K562 (cell line): ENCODE results near the gene KCND1. TPM values are rescaled to one million over a fixed set of nuclear protein-coding genes. Genes with fewer than 3 reads are reported as not detected.

Experiments
- ATAC-seq: fragments of 200-7000 bp; cut with Tn5 transposase; 3 replicates; pipeline ENCODE4 v1.9.1; 2020; ENCODE audit warnings: moderate library complexity
- BruUV-seq: library from RNA; stranded (reverse); fragments of 400-500 nt; replicated peaks from 2 replicates; lab custom pipeline; 2021; lab: Mats Ljungman, UMichigan
- CTCF ChIA-PET: fragments of 300-600 bp; formaldehyde crosslinking; extraction: SDS; loops from one replicate; lab custom pipeline; 2021; ENCODE audit warnings: low intra/inter-chr PET ratio; lab: Yijun Ruan, JAX
- POLR2A ChIA-PET: fragments of 300-600, 350-650 bp; sonication (Branson Sonifier 250); formaldehyde crosslinking; extraction: SDS; loops from one replicate; lab custom pipeline; 2021; ENCODE audit warnings: antibody characterized with exemption, inconsistent platforms; lab: Yijun Ruan, JAX
- DNase-seq, 4 experiments: peaks; one replicate each; pipeline versions ENCODE4 v3.0.0 to v3.0.0-alpha.2; 2011 to 2018; ENCODE audit warnings: low spot score in 3 of 4, mixed read lengths in 3 of 4; ENCODE audit errors: extremely low read depth in 1 of 4
- FAIRE-seq: peaks from 2 replicates; lab custom pipeline; 2011; peaks lifted over from hg19 to GRCh38; lab: Jason Lieb, UNC
- H2AFZ ChIP-seq: 2 replicates; pipeline ENCODE4 v1.6.0; 2011; ENCODE audit warnings: low read depth, low read length, control low read depth, inconsistent platforms
- H3K27ac ChIP-seq: fragments of 200-600 bp; 3 replicates; pipeline ENCODE4 v1.8.0; 2011; ENCODE audit warnings: low read depth, mild to moderate bottlenecking, control low read depth, inconsistent platforms, low read length, moderate library complexity, mixed read lengths; ENCODE audit errors: extremely low read depth
- H3K27me3 ChIP-seq, 2 experiments: fragments of 300-600 bp in 1 of 2; 2 replicates in 1 of 2; 3 replicates in 1 of 2; pipeline versions ENCODE4 v1.6.0 to v1.8.0; 2011; ENCODE audit warnings: inconsistent platforms in 2 of 2, low read length in 2 of 2, mild to moderate bottlenecking in 1 of 2, mixed read lengths in 1 of 2, moderate library complexity in 1 of 2; ENCODE audit not compliant: control insufficient read depth in 2 of 2, insufficient read depth in 2 of 2
- H3K36me3 ChIP-seq: fragments of 300-600 bp; 3 replicates; pipeline ENCODE4 v1.8.0; 2011; ENCODE audit warnings: mild to moderate bottlenecking, low read length, inconsistent platforms; ENCODE audit not compliant: control insufficient read depth, insufficient read depth
- H3K4me1 ChIP-seq, 2 experiments: fragments of 200-600 bp in 1 of 2; replicated peaks in 1 of 2; 2 replicates in 1 of 2; 3 replicates in 1 of 2; pipeline versions ENCODE4 v1.5.1 to v1.8.0; 2011; ENCODE audit warnings: inconsistent platforms in 2 of 2, low read length in 2 of 2, mild to moderate bottlenecking in 1 of 2, mixed read lengths in 1 of 2, moderate library complexity in 1 of 2; ENCODE audit not compliant: control insufficient read depth in 2 of 2, insufficient read depth in 2 of 2
- H3K4me2 ChIP-seq: 2 replicates; pipeline ENCODE4 v1.6.1; 2011; ENCODE audit warnings: low read length, control low read depth, inconsistent platforms, mixed read lengths; ENCODE audit not compliant: insufficient read depth
- H3K4me3 ChIP-seq: fragments of 200-600 bp; sonication (generic), shearing (Covaris generic); 2 replicates; pipeline ENCODE4 v1.5.1; 2016; ENCODE audit warnings: control low read depth, inconsistent platforms
- H3K79me2 ChIP-seq: fragments of 200-600 bp; 3 replicates; pipeline ENCODE4 v1.8.0; 2011; ENCODE audit warnings: low read length, inconsistent platforms; ENCODE audit not compliant: control insufficient read depth, insufficient read depth
- H3K9ac ChIP-seq, 2 experiments: 2 replicates each; pipeline versions ENCODE4 v1.6.0 to v1.6.1; 2011; ENCODE audit warnings: low read depth in 2 of 2, low read length in 2 of 2, control low read depth in 1 of 2, inconsistent platforms in 1 of 2, mild to moderate bottlenecking in 1 of 2, mixed read lengths in 1 of 2; ENCODE audit not compliant: insufficient read depth in 1 of 2
- H3K9me1 ChIP-seq: one replicate; pipeline ENCODE4 v1.6.0; 2011; ENCODE audit warnings: inconsistent platforms, mild to moderate bottlenecking, low read length, moderate library complexity; ENCODE audit not compliant: control insufficient read depth, insufficient read depth
- H3K9me3 ChIP-seq: replicated peaks from 2 replicates; pipeline ENCODE4 v1.5.1; 2011; ENCODE audit warnings: low read depth, low read length, inconsistent platforms; ENCODE audit not compliant: control insufficient read depth, insufficient read depth
- H4K20me1 ChIP-seq: replicated peaks from 2 replicates; pipeline ENCODE4 v1.6.1; 2011; ENCODE audit warnings: low read length, inconsistent platforms, mixed read lengths; ENCODE audit not compliant: control insufficient read depth, insufficient read depth
- CCNT2 ChIP-seq: IDR thresholded peaks from 2 replicates; pipeline ENCODE4 v1.6.1; 2011; ENCODE audit warnings: borderline replicate concordance, low read depth, mild to moderate bottlenecking, moderate library complexity, mixed read lengths, low read length; ENCODE audit not compliant: insufficient read length; ENCODE audit errors: extremely low read depth
- CREM ChIP-seq: IDR thresholded peaks from 2 replicates; pipeline ENCODE4 v1.6.1; 2014; ENCODE audit warnings: antibody characterized with exemption, low read depth
- DIDO1 ChIP-seq: fragments of 450-650 bp; IDR thresholded peaks from 2 replicates; pipeline ENCODE4 v1.6.1; 2016; ENCODE audit warnings: low read depth, missing biosample characterization, missing genetic modification characterization
- E2F3 ChIP-seq: fragments of 250-450 bp; sonication (Bioruptor Pico); IDR thresholded peaks from 2 replicates; pipeline ENCODE4 v1.4.0; 2020; ENCODE audit warnings: mild to moderate bottlenecking
- FOXK1 ChIP-seq: sonication (generic); formaldehyde crosslinking; IDR thresholded peaks from 2 replicates; pipeline ENCODE4 v1.8.0; 2022; ENCODE audit warnings: missing genetic modification reagents, mild to moderate bottlenecking, borderline replicate concordance
- GTF2F1 ChIP-seq: IDR thresholded peaks from 2 replicates; pipeline ENCODE4 v1.6.1; 2011; ENCODE audit warnings: low read depth, low read length, improper control_type of control experiment
- JUN ChIP-seq, 2 experiments: sonication (generic) in 1 of 2; formaldehyde crosslinking in 1 of 2; IDR thresholded peaks; 2 replicates each; pipeline versions ENCODE4 v1.6.1 to v1.8.0; 2012 to 2022; ENCODE audit warnings: borderline replicate concordance in 2 of 2, mild to moderate bottlenecking in 2 of 2, improper control_type of control experiment in 1 of 2, low read depth in 1 of 2, low read length in 1 of 2, missing genetic modification reagents in 1 of 2
- MAZ ChIP-seq, 2 experiments: fragments of 450-650 bp in 1 of 2; sonication (generic) in 1 of 2; formaldehyde crosslinking; IDR thresholded peaks in 1 of 2; conservative IDR thresholded peaks in 1 of 2; 2 replicates each; pipeline versions ENCODE4 v1.4.0 to v1.5.0; 2020; ENCODE audit warnings: mild to moderate bottlenecking in 1 of 2, missing genetic modification reagents in 1 of 2
- PKNOX1 ChIP-seq: fragments of 450-650 bp; IDR thresholded peaks from 2 replicates; pipeline ENCODE4 v1.6.1; 2016
- ZBTB2 ChIP-seq: fragments of 450-650 bp; IDR thresholded peaks from 2 replicates; pipeline ENCODE4 v1.6.1; 2016; ENCODE audit warnings: antibody characterized with exemption
- ZBTB9 ChIP-seq: fragments of 450-650 bp; formaldehyde crosslinking; IDR thresholded peaks from 2 replicates; pipeline ENCODE4 v1.4.0; 2020; ENCODE audit warnings: mild to moderate bottlenecking, moderate library complexity
- ZFP1 ChIP-seq: fragments of 450-650 bp; formaldehyde crosslinking; IDR thresholded peaks from 2 replicates; pipeline ENCODE4 v1.4.0; 2020; ENCODE audit warnings: mild to moderate bottlenecking, mixed read lengths
- ZFPM2 ChIP-seq: fragments of 250-450 bp; sonication (Bioruptor Pico); IDR thresholded peaks from 2 replicates; pipeline ENCODE4 v1.5.1; 2022; ENCODE audit warnings: mild to moderate bottlenecking
- ZNF23 ChIP-seq: fragments of 250-450 bp; sonication (Bioruptor Pico); IDR thresholded peaks from 2 replicates; pipeline ENCODE4 v1.4.0; 2020; ENCODE audit warnings: mild to moderate bottlenecking
- ZNF311 ChIP-seq: fragments of 250-450 bp; sonication (Bioruptor Pico); IDR thresholded peaks from 2 replicates; pipeline ENCODE4 v1.4.0; 2020; ENCODE audit warnings: mild to moderate bottlenecking, moderate library complexity
- WGBS: fragments of 100-300 bp; shearing (Covaris generic); methylation state at CpG from one replicate; pipeline ENCODE4 v1.1.6; 2016; ENCODE audit warnings: low coverage, mixed read lengths; ENCODE audit not compliant: insufficient coverage; ENCODE audit errors: missing lambda C conversion rate; 5-methylcytosine and 5-hydroxymethylcytosine counted together
- in situ Hi-C: fragments of 300-500 bp; cut with MboI; formaldehyde crosslinking; loops from 4 replicates; pipeline ENCODE4 v1.15.0; 2018; ENCODE audit warnings: inconsistent platforms, mixed read lengths
- intact Hi-C: fragments of 100-400 bp; cut with micrococcal nuclease; formaldehyde crosslinking; loops from 2 replicates; pipeline ENCODE4 v1.14.2; 2022
- polyA plus RNA-seq, 8 experiments: library from polyadenylated mRNA; depleted of rRNA in 4 of 8; stranded (reverse) in 5 of 8; unstranded in 3 of 8; fragments of >200 nt; fragmentation: Nextera tagmentation in 2 of 8; fragmentation: Illumina TruSeq in 1 of 8; extraction: Ambion mirVana in 2 of 8; extraction: Trizol in 1 of 8; gene quantifications; 2 replicates each; pipeline versions ENCODE4 v1.2.1 to v1.2.3, GENCODE V29; 2011 to 2014; ENCODE audit warnings: inconsistent platforms in 1 of 8, missing spikeins in 1 of 8
- total RNA-seq, 7 experiments: library from RNA; depleted of rRNA in 6 of 7; stranded (reverse); fragments of >200 nt in 6 of 7; fragmentation: Illumina TruSeq in 2 of 7; extraction: Trizol in 2 of 7; gene quantifications; 2 replicates each; pipeline versions ENCODE4 v1.2.1 to v1.2.3, GENCODE V29; 2011 to 2021; ENCODE audit warnings: low replicate concordance in 1 of 7
- TF ChIP-seq, protein P1 (sequence below): fragments of 250-450 bp; sonication (Bioruptor Pico); IDR thresholded peaks from 2 replicates; pipeline ENCODE4 v1.8.0; 2021; ENCODE audit warnings: mild to moderate bottlenecking, moderate library complexity

The KCND1 gene
- total and polyA plus RNA-seq, 9 of the 15 experiments (the other 6 are each of a cell fraction or from before 2014, with no cell fraction given) = 0.06 to 0.83 (median 0.39) TPM; not detected in 1

GRCh38 chrX:48961585-48962091 is 10.0 kb downstream of the KCND1 start:
- ChIA-PET CTCF (no interaction called here), POLR2A (interaction anchor here (0.5 to 1.4 kb wide), 9 partner anchors 9 to 430 kb away, joined by 3 to 7 read pairs (median 3); partner anchors contain the start of genes TFE3 and WDR45)
- DNase-seq (peak; percentile 69 to 93 (median 80)), ATAC-seq (peak; percentile 78), FAIRE-seq (peak; percentile 99)
- H3K9me1 ChIP-seq = peaks cover 7% of the 10 kb centered on the region
- H2AFZ ChIP-seq = peak overlapping the region; percentile 34
- H3K79me2 ChIP-seq = peaks cover 25% of the 10 kb centered on the region
- BruUV-seq = no TSS peak
- in situ Hi-C loops = no loop called here
- H3K27ac ChIP-seq = peak overlapping the region; percentile 70
- intact Hi-C loops = no loop called here
- peak overlapping the region; percentile 51 to 86; a peak in 3 of 4 replicates for H3K9ac ChIP-seq
- H3K4me3 ChIP-seq = no peak overlapping the region
- H3K9me3 ChIP-seq = no peaks in the 10 kb centered on the region
- WGBS = 0% methylated on average over 3 of the region's 5 CpGs
- H3K27me3 ChIP-seq = no peaks in the 10 kb centered on the region; a peak in 1 of 5 replicates
- peaks cover 40 to 47% of the 10 kb centered on the region in 2 experiments for H3K4me1 ChIP-seq
- H4K20me1 ChIP-seq = no peaks in the 10 kb centered on the region
- peaks cover 6% of the 10 kb centered on the region; the same call in 1 of the 3 replicates for H3K36me3 ChIP-seq
- H3K4me2 ChIP-seq = peak overlapping the region; percentile 73
- no peak for TF ChIP-seq PKNOX1
- TF ChIP-seq, protein P1, sequence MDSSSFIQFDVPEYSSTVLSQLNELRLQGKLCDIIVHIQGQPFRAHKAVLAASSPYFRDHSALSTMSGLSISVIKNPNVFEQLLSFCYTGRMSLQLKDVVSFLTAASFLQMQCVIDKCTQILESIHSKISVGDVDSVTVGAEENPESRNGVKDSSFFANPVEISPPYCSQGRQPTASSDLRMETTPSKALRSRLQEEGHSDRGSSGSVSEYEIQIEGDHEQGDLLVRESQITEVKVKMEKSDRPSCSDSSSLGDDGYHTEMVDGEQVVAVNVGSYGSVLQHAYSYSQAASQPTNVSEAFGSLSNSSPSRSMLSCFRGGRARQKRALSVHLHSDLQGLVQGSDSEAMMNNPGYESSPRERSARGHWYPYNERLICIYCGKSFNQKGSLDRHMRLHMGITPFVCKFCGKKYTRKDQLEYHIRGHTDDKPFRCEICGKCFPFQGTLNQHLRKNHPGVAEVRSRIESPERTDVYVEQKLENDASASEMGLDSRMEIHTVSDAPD = no peak
- TF ChIP-seq ZNF311 (CRISPR knock-in tag) = no peak
- TF ChIP-seq CREM = peak; percentile 67
- no peak for TF ChIP-seq ZFP1 (CRISPR knock-in tag)
- TF ChIP-seq GTF2F1 = no peak
- peak in 1 of 2 experiments; percentile 51; a peak in 1 of 4 replicates for TF ChIP-seq MAZ (CRISPR knock-in tag; conservative IDR thresholded peaks at IDR 0.05 in 1 of 2, IDR thresholded peaks at IDR 0.05 in 1 of 2)
- TF ChIP-seq FOXK1 (CRISPR knock-in tag) = no peak
- TF ChIP-seq ZBTB2 = peak; percentile 51; the same call in 1 of the 2 replicates
- TF ChIP-seq CCNT2 = peak; percentile 43
- TF ChIP-seq ZNF23 (CRISPR knock-in tag) = no peak
- TF ChIP-seq E2F3 (CRISPR knock-in tag) = no peak
- no peak for TF ChIP-seq ZFPM2 (CRISPR knock-in tag)
- TF ChIP-seq JUN (IDR thresholded peaks at IDR 0.05; ENCODE audit: borderline replicate concordance, low read depth, low read length) = no peak
- TF ChIP-seq JUN (CRISPR knock-in tag; IDR thresholded peaks at IDR 0.05; ENCODE audit: borderline replicate concordance) = no peak
- TF ChIP-seq DIDO1 (tag) = no peak
- TF ChIP-seq ZBTB9 = no peak
